ENCODE measurements around the gene CCR9.

The CCR9 gene

DNA sequence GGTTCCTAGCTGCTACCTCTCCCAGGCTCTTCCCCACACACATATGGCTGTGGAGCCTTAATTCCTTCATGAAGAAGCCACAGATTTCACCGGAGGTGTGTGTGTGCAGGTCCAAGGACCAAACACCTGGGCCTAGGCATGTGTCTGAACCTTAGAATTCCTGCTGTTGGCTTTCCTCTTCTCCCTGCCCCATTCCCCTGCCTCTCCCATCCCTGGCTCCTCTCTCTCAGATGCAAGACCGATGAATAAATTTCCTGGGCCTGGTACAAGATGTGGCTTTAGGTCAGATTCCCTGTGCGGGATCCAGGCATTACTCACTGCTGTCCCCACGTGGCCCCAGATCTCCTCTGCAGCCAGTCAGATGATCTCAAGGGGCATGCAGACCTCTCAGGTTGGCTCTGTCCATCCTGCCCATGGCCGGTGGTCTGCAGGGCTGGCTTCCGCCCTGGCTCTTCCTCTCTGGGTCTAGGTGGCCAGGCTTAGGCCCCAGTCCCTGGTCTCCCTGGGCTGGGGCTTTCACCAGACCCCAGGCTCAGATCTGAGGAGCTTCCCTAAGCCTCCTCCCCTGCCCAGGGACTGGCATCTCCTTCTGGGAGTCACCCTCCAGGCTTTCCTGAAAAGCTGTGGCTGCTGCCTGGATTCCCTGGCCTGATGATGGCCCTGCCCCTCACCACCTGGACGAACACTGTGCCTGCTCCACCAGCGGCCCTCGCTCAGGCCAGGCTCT lies 20.5 kb downstream of the CCR9 start:
- TF ChIP-seq, protein P1, sequence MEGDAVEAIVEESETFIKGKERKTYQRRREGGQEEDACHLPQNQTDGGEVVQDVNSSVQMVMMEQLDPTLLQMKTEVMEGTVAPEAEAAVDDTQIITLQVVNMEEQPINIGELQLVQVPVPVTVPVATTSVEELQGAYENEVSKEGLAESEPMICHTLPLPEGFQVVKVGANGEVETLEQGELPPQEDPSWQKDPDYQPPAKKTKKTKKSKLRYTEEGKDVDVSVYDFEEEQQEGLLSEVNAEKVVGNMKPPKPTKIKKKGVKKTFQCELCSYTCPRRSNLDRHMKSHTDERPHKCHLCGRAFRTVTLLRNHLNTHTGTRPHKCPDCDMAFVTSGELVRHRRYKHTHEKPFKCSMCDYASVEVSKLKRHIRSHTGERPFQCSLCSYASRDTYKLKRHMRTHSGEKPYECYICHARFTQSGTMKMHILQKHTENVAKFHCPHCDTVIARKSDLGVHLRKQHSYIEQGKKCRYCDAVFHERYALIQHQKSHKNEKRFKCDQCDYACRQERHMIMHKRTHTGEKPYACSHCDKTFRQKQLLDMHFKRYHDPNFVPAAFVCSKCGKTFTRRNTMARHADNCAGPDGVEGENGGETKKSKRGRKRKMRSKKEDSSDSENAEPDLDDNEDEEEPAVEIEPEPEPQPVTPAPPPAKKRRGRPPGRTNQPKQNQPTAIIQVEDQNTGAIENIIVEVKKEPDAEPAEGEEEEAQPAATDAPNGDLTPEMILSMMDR (IDR thresholded peaks at IDR 0.05; ENCODE audit: low read depth, low read length, missing control alignments), result peak; percentile 70
- H3K4me3 ChIP-seq (replicated peaks; ENCODE audit: low read depth, low read length), result no peak overlapping the region
- no peak for DNase-seq (ENCODE audit: extremely low read depth, low read depth)

GRCh38 chr3:45907769-45908705 lies 21.7 kb downstream of the CCR9 start:
- no peak overlapping the region for H3K4me3 ChIP-seq (replicated peaks; ENCODE audit: low read depth, low read length)
- TF ChIP-seq, protein P1 (IDR thresholded peaks at IDR 0.05; ENCODE audit: low read depth, low read length, missing control alignments), result no peak
- no peak for DNase-seq (ENCODE audit: extremely low read depth, low read depth)

DNA sequence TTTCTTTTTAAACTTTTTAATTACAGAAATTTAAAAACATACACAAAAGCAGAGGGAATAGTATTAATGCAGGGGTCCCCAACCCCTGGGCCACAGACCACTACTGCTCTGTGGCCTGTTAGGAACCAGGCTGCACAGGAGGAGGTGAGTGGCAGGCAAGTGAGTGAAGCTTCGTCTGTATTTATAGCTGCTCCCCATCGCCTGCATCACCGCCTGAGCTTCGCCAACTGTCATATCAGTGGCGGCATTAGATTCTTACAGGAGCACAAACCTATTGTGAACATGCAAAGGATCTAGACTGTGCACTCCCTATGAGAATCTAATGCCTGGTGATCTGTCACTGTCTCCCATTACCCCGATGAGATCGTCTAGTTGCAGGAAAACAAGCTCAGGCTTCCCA lies 22.4 kb downstream of the CCR9 start:
- TF ChIP-seq, protein P1 (IDR thresholded peaks at IDR 0.05; ENCODE audit: low read depth, low read length, missing control alignments), result no peak
- H3K4me3 ChIP-seq (replicated peaks; ENCODE audit: low read depth, low read length), result no peak overlapping the region
- DNase-seq (ENCODE audit: extremely low read depth, low read depth), result no peak

DNA sequence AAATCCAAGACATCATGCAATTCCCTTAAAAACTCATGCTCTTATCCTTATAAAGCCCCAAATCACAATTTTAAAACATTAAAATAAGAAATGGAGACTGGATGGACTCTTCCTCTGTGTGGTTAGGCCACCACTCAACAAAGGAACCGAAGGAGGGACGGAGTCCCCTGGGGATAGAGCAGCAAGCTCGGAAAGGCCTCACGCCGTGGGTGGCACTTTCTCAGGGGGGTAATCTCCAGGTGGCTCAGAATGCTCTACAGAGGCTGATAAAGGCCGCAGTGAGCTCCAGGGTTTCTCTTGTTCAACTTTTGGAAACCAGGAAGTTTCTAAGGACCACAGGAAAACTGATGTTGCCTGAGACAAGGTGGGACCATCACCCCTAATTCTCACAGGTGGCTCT lies 23.2 kb downstream of the CCR9 start:
- no peak for DNase-seq (ENCODE audit: extremely low read depth, low read depth)
- TF ChIP-seq, protein P1 (IDR thresholded peaks at IDR 0.05; ENCODE audit: low read depth, low read length, missing control alignments), result no peak
- H3K4me3 ChIP-seq (replicated peaks; ENCODE audit: low read depth, low read length), result no peak overlapping the region

- no peak for DNase-seq (ENCODE audit: extremely low read depth, low read depth)
- H3K4me3 ChIP-seq (replicated peaks; ENCODE audit: low read depth, low read length), result no peak overlapping the region
- TF ChIP-seq, protein P1 (IDR thresholded peaks at IDR 0.05; ENCODE audit: low read depth, low read length, missing control alignments), result no peak
These were observed 24.5 kb downstream of the CCR9 start for GRCh38 chr3:45910892-45911291.

DNA sequence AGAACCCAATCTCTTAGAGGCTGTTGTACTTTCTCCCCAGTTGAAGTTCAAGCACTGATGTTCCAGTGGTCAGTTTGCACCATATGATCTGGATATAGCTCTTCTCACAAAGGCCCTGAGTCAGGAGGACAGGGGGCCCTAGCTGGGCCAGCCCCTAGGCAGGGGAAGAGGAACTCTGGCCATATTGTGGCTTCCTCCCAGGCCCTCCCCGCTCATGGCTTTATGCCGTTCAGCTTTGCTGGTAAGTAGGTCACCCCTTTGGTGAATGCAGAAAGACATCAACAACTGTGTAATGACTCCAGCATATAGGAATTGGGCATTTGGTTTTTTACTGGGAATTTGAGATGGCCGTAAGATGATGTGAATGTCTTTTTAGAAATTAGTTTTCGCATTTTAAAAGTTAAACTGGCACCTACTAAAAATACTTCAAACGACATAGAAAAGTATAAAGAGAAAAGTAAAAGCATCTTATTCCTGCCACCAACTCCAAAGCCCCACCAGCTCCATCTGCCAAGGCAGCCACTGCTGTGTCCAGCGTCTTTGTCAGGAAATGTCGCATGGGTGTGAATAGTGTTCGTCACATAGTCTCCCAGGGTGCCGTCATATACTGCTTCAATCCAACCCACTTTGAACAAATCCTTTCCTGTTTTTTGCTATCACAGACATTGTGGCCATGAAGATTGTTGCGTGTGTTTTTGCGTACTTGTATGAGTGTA lies 25.3 kb downstream of the CCR9 start:
- DNase-seq (ENCODE audit: extremely low read depth, low read depth), result no peak
- TF ChIP-seq, protein P1 (IDR thresholded peaks at IDR 0.05; ENCODE audit: low read depth, low read length, missing control alignments), result no peak
- no peak overlapping the region for H3K4me3 ChIP-seq (replicated peaks; ENCODE audit: low read depth, low read length)

All from HFF-Myc (cell line).